BJ (cell line): Measurements from ENCODE around the gene SPSB1. TPM values are rescaled to one million over a fixed set of nuclear protein-coding genes. Genes with fewer than 3 reads are reported as not detected.

Experiments
- CTCF ChIA-PET: fragments of 350-600 bp; formaldehyde crosslinking; extraction: SDS; loops from one replicate; lab custom pipeline; 2021; ENCODE audit warnings: antibody characterized with exemption, inconsistent platforms; lab: Yijun Ruan, JAX
- POLR2A ChIA-PET: fragments of 300-600 bp; sonication (Branson Sonifier 250); formaldehyde crosslinking; extraction: SDS; loops from one replicate; lab custom pipeline; 2021; ENCODE audit warnings: antibody characterized with exemption; lab: Charles Lee
- DNase-seq: peaks from one replicate; pipeline ENCODE4 v3.0.0-alpha.2; 2011; ENCODE audit warnings: low read depth
- H3K27me3 ChIP-seq: 2 replicates; pipeline ENCODE4 v1.6.0; 2011; ENCODE audit warnings: low read length; ENCODE audit not compliant: control insufficient read depth, insufficient read depth
- H3K36me3 ChIP-seq: 2 replicates; pipeline ENCODE4 v1.5.1; 2011; ENCODE audit warnings: low read length; ENCODE audit not compliant: control insufficient read depth, insufficient read depth
- H3K4me3 ChIP-seq: 2 replicates; pipeline ENCODE4 v1.5.1; 2011; ENCODE audit warnings: low read depth, mild to moderate bottlenecking, control low read depth, low read length
- CTCF ChIP-seq: IDR thresholded peaks from 2 replicates; pipeline ENCODE4 v1.5.1; 2011; ENCODE audit warnings: low read depth, mild to moderate bottlenecking, control low read depth, inconsistent platforms, low read length, moderate library complexity; ENCODE audit not compliant: insufficient read depth
- polyA plus RNA-seq: library from polyadenylated mRNA; depleted of rRNA; stranded (reverse); fragments of >200 nt; gene quantifications from 2 replicates; pipeline ENCODE4 v1.2.3, GENCODE V29; 2011

Gene SPSB1
- polyA plus RNA-seq, 1 experiment = 19.8 TPM

GRCh38 chr1:9413071-9413876, 120.6 kb downstream of the SPSB1 start:
- CTCF ChIA-PET = interaction anchor here (1.1 to 1.8 kb wide), 6 partner anchors 10 to 124 kb away, joined by 3 to 7 read pairs (median 4); no protein-coding TSS in a partner anchor
- Histone ChIP-seq H3K36me3 (no peaks in the 10 kb centered on the region), H3K27me3 (no peaks in the 10 kb centered on the region; the same call in 1 of the 2 replicates), H3K4me3 (no peak overlapping the region)
- DNase-seq = peak; percentile 60
- TF ChIP-seq CTCF = no peak
- POLR2A ChIA-PET = interaction anchor here (0.6 kb wide), 1 partner anchor 51 kb away, joined by 4 read pairs; no protein-coding TSS in a partner anchor

- CTCF ChIA-PET = interaction anchor here (1.1 to 1.8 kb wide), 6 partner anchors 9 to 124 kb away, joined by 3 to 7 read pairs (median 4); no protein-coding TSS in a partner anchor
- POLR2A ChIA-PET = no interaction called here
- H3K27me3 ChIP-seq = no peaks in the 10 kb centered on the region; the same call in 1 of the 2 replicates
- no peaks in the 10 kb centered on the region for H3K36me3 ChIP-seq
- H3K4me3 ChIP-seq = no peak overlapping the region
- TF ChIP-seq CTCF = no peak
- peak; percentile 46 for DNase-seq
Observed at GRCh38 chr1:9413877-9414213, 121.2 kb downstream of the SPSB1 start.

- H3K27me3 ChIP-seq = peaks cover 4% of the 10 kb centered on the region; the same call in 1 of the 2 replicates
- no peaks in the 10 kb centered on the region for H3K36me3 ChIP-seq
- CTCF ChIA-PET = no interaction called here
- POLR2A ChIA-PET = no interaction called here
- no peak for DNase-seq
- TF ChIP-seq CTCF = no peak
- no peak overlapping the region for H3K4me3 ChIP-seq
Observed at GRCh38 chr1:9416506-9416905, 123.8 kb downstream of the SPSB1 start.

GRCh38 chr1:9416918-9417500, 124.3 kb downstream of the SPSB1 start:
- ChIA-PET CTCF (no interaction called here), POLR2A (no interaction called here)
- TF ChIP-seq CTCF = no peak
- no peak for DNase-seq
- no peaks in the 10 kb centered on the region for H3K36me3 ChIP-seq
- H3K27me3 ChIP-seq = peaks cover 7% of the 10 kb centered on the region; the same call in 1 of the 2 replicates
- H3K4me3 ChIP-seq = no peak overlapping the region

- no peak for DNase-seq
- Histone ChIP-seq H3K36me3 (no peaks in the 10 kb centered on the region), H3K4me3 (no peak overlapping the region), H3K27me3 (peaks cover 8% of the 10 kb centered on the region)
- POLR2A ChIA-PET = no interaction called here
- TF ChIP-seq CTCF = no peak
- CTCF ChIA-PET = no interaction called here
Observed at GRCh38 chr1:9417695-9418094, 125.0 kb downstream of the SPSB1 start.
